HL-60/S4 treated with phorbol 12-myristate 13-acetate at 8.2 ng/mL for 4 days and 3 days (cell line): ENCODE measurements around the gene GPATCH11.

Experiments
- in situ Hi-C: fragments of 300-500 bp; cut with MboI; formaldehyde crosslinking; loops from 2 replicates; pipeline ENCODE4 v1.15.0; 2022; ENCODE audit warnings: low sequenced_read_pairs

Gene GPATCH11

GRCh38 chr2:37083873-37084794, at the start of gene GPATCH11, which contains the start of gene HEATR5B:
GPATCH11 (plus strand) TSS chr2:37084518; CDS start chr2:37088382, 3,864 bp downstream.
HEATR5B (minus strand) TSS chr2:37084372; CDS start chr2:37083414, 958 bp downstream.
- in situ Hi-C loops, result no loop called here

DNA sequence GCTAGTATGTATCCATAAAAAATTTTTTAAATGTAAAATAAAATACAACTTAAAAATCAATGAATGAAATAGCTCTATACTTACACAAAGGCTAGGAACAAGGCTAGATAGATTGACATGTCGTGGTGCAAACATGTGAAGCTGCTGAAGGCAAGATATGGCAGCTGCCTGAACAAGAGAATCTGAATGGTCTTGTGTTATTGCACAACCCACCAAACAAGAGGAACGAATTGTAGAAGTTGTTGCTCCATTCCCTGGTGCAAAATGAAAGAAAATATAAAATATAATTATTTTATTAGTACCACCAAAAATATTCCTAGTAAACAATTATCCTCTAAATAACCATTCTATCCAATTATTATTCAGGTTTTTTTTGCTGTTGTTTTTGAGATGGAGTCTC, 46.5 kb upstream of the GPATCH11 start:
- in situ Hi-C loops, result no loop called here

- in situ Hi-C loops, result no loop called here
These were observed 44.7 kb upstream of the GPATCH11 start for GRCh38 chr2:37039580-37039979.

- in situ Hi-C loops, result no loop called here
These were observed 31.6 kb upstream of the GPATCH11 start for GRCh38 chr2:37052600-37053332.

DNA sequence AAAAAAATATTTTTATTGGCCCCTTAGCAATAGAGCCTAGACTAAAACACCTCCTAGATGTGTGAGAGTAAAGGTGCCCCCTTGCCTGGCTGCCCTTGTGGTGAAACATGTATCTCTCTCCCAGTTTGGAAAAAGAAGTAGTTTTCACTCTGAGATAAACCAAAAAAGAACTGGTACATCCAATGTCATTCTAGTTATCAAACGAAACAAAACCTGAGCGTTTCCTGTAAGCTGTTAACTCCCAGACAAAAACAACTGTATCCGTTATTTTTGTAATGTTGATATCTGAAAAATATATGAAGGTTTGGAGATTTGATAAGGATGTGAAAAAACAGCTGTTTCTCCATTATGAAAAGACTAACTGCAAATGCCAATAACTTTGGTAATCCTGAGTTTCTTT, 24.5 kb upstream of the GPATCH11 start:
- in situ Hi-C loops, result no loop called here

DNA sequence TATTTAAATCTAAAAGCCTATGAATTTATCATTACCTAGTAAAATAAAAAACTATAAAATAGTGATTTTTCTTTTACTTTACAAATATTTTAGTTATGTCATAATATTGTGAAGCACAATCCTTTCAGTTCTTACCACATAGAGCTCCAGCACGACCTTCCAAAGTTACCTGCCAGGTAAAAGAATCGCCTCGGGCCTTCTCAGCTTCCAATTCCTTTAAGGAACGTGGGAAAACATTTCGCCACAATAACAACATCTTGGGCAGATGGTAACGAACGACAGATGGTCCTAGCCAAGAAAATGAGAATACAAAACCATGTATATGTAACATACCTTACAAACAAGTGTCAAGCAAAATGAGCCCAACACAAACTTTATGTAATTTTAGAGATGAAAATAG, 23.9 kb upstream of the GPATCH11 start:
- in situ Hi-C loops, result no loop called here

DNA sequence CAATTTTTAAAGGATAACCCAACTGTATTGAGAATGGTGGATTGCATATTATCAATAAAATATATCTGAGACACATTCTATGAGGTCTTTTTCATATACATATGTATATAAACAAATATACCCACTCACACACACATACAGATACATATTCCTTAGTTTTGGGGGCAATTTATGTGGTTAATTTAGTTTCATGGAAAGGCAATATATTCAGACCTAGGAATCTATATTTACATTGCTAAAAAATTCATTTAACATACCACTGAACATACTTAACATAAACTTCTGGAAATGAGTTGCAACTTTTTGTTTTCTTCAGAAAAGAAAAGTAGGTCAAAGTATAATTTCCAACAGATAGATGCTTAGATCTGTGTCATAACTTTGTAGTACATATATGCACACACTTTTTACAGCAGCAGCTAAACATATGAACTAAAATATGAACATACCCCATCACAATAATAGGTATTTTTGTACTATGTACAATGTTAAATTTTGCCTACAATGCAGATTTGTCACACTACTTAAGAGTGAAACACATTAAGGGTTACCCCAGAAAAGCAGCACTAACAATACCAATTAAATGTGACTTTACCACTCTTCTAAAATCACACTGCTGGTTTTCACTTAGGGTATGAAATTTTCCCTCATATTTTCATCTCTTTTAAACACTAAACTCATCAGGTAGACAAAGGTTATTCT, 23.2 kb upstream of the GPATCH11 start:
- in situ Hi-C loops, result no loop called here

- in situ Hi-C loops, result no loop called here
These were observed 22.5 kb upstream of the GPATCH11 start for GRCh38 chr2:37061776-37062175.

DNA sequence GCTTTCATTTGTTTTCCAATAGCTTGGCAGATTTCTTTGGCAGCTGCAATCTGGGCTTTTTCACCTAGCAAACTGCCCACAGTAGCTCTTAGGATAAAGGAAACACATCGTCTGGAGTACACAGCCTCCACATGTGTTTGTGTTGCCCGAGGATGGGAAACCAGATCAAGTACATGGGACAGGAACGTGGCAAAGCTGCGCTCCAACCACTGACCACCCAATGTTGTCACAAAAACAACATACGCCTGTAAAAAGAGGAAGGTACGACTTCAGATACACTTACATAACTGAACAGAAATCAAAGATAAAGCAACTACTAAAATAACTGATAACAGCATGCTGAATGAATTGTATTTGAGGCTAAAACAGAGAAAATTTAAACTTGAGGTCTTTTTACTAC, 15.6 kb upstream of the GPATCH11 start:
- in situ Hi-C loops, result no loop called here

GRCh38 chr2:37070931-37071330, 13.4 kb upstream of the GPATCH11 start:
- in situ Hi-C loops, result no loop called here

GRCh38 chr2:37080266-37080665, 4.1 kb upstream of the GPATCH11 start:
- in situ Hi-C loops, result no loop called here

DNA sequence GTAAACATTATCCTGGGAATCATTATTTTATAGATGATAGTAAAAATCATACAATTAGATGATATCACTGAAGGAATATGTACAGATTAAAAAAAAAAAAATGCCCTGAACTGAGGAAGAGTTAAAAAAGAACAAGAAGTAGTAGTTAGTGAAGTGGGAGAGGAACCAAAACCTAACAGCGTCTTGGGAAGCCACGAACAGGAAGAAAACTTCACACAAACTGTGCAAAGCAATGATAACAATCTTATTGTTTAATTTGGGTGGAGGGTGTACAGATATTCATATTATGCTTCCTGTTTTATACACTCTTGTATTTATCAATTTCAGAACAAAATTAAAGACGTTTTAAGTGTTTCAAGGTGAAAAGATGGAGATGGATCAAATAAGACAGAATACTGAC, 3.6 kb upstream of the GPATCH11 start:
- in situ Hi-C loops, result no loop called here

DNA sequence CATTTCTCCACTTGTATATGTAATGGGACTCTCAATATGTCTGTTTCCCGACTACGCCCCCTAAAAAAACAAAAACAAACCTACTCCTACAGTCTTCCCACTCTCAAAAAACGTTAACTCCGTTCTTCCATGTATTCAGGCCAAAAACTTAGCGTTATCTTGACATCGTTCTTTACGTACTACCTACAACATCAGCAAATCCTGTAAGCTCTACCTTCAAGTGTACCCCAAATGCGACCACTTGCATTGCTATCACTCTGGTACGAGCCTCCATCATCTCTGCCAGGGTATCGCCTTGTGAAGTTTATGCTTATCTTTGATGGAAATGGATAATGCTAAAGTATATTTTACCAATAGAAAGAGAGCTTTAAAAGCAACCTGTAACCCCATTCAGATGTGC, 479 bp downstream of the GPATCH11 start:
- in situ Hi-C loops, result no loop called here

- in situ Hi-C loops, result no loop called here
These were observed 1.4 kb downstream of the GPATCH11 start for GRCh38 chr2:37085731-37086147.

DNA sequence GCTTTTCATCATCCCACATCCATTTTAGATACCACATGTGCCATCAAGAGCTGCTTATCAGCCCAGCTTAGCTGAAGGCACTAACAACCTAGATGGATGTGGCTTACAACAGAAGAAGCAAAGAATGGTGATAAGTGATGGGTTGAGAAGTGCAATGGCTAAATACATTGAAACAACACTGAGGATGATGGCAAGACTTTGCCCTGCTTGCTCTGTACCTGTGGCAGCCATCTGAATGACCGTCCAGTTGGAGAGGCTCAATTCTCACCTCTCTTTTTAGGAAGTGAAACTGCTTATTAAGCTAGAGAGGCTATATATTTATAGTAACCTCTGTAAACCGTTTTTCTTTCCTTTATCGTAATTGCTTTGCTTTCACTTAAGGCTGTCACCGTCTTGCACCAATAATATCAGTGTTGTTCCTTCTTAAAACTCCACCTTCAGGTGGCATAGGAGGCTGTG, 5.7 kb downstream of the GPATCH11 start:
- in situ Hi-C loops, result no loop called here

- in situ Hi-C loops, result no loop called here
These were observed 7.6 kb downstream of the GPATCH11 start for GRCh38 chr2:37091873-37092272.

- in situ Hi-C loops, result no loop called here
These were observed 12.2 kb downstream of the GPATCH11 start for GRCh38 chr2:37096568-37096967.

- in situ Hi-C loops, result no loop called here
These were observed 14.2 kb downstream of the GPATCH11 start for GRCh38 chr2:37098416-37099118.

DNA sequence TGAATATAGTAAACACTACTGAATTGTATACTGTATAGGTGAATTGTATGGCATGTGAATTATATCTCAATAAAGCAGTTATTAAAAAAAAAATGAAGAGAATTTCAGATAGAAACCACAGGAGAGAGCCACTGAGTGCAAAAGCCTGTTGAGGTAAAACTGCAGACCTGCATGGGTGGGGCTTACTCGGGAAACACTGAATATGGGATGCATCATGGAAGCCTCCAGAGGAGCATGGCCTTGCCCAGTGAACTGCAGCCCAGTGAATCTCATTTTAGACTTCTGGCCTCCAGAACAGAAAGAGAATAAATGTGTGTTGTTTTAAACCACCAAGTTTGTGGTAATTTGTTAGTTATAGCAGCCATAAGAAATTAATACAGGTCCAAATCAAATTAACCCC, 15.7 kb downstream of the GPATCH11 start:
- in situ Hi-C loops, result no loop called here

GRCh38 chr2:37102588-37102987, 18.3 kb downstream of the GPATCH11 start:
- in situ Hi-C loops, result no loop called here

DNA sequence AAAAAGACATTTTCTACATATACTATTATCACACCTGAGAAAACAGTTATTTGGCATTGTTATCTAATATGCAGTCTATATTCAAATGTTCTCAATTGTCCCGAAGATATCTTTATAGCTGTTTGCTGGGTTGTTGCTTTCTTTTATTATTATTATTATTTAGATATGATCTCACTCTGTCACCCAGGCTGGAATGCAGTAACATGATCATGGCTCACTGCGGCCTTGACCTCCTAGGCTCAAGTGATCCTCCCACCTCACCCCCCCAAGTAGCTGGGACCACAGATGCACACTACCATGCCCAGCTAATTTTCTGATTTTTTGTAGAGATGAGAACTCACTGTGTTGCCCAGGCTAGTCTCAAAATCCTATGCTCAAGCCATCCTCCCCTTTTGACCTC, 19.9 kb downstream of the GPATCH11 start:
- in situ Hi-C loops, result no loop called here
